ENCODE data around the gene MAP3K3.

MAP3K3 gene

GRCh38 chr17:63697341-63698286 is 75.4 kb downstream of the MAP3K3 start:
- Histone ChIP-seq H3K4me2 (ENCODE audit: low read depth, low read length, poor library complexity, severe bottlenecking) (peak overlapping the region; percentile 93), H3K9me2 (replicated peaks; ENCODE audit: insufficient read depth, low read length) (no peaks in the 10 kb centered on the region), H3K27me3 (ENCODE audit: low read length) (no peaks in the 10 kb centered on the region), H3K79me2 (ENCODE audit: insufficient read depth, low read length) (peaks cover 12% of the 10 kb centered on the region), H3K27ac (ENCODE audit: low read depth, low read length) (peak overlapping the region; percentile 98), H4K20me1 (ENCODE audit: low read depth, low read length) (no peaks in the 10 kb centered on the region), H2AFZ (ENCODE audit: low read depth, low read length, severe bottlenecking) (no peak overlapping the region), H3K9me3 (ENCODE audit: insufficient read depth, low read length) (no peaks in the 10 kb centered on the region), H3K4me3 (ENCODE audit: insufficient read depth, low read length, poor library complexity, severe bottlenecking) (peak overlapping the region; percentile 73), H3F3A (ENCODE audit: insufficient read depth) (peaks cover 48% of the 10 kb centered on the region), H3K9ac (ENCODE audit: low read length) (peak overlapping the region; percentile 99), H3K36me3 (ENCODE audit: low read length) (no peaks in the 10 kb centered on the region; the same call in 1 of the 2 replicates)
- peak; percentile 89 for TF ChIP-seq CTCF (IDR thresholded peaks at IDR 0.05; ENCODE audit: insufficient read depth, low read length, poor library complexity, severe bottlenecking)
- TF ChIP-seq EZH2phosphoT487 (conservative IDR thresholded peaks at IDR 0.05; ENCODE audit: low read length), result no peak

DNA sequence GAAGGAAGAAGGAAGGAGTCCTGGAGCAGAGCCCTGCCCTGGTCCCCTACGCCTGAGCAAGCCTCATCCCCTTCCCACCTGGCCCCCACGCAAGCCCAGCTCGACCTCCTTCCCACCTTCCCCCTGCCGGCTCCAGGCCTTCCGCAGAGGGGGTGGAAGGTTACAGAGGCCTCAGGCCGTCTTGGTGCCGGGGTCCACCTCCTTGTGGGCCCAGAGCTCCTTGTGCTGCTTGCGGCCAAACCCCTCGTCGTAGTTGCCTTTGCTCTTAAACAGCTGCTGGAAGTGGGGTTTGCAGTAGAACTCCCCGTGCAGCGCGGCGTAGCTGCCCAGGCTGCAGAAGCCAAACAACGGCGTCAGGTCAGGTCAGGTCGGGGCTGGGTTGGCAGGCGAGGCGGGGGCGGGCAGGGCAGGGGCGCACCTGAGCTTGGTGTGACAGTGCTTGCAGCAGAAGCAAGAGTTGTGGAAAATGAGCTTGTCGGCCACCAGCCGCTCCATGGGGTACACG is 76.2 kb downstream of the MAP3K3 start:
- TF ChIP-seq CTCF (IDR thresholded peaks at IDR 0.05; ENCODE audit: insufficient read depth, low read length, poor library complexity, severe bottlenecking), result no peak
- Histone ChIP-seq H3K4me3 (ENCODE audit: insufficient read depth, low read length, poor library complexity, severe bottlenecking) (peak overlapping the region; percentile 73), H3K9me3 (ENCODE audit: insufficient read depth, low read length) (no peaks in the 10 kb centered on the region), H3K4me2 (ENCODE audit: low read depth, low read length, poor library complexity, severe bottlenecking) (peak overlapping the region; percentile 93), H3K9ac (ENCODE audit: low read length) (peak overlapping the region; percentile 99), H3F3A (ENCODE audit: insufficient read depth) (peaks cover 49% of the 10 kb centered on the region), H3K27ac (ENCODE audit: low read depth, low read length) (peak overlapping the region; percentile 98), H3K27me3 (ENCODE audit: low read length) (no peaks in the 10 kb centered on the region), H4K20me1 (ENCODE audit: low read depth, low read length) (no peaks in the 10 kb centered on the region), H2AFZ (ENCODE audit: low read depth, low read length, severe bottlenecking) (no peak overlapping the region), H3K79me2 (ENCODE audit: insufficient read depth, low read length) (peaks cover 12% of the 10 kb centered on the region), H3K9me2 (replicated peaks; ENCODE audit: insufficient read depth, low read length) (no peaks in the 10 kb centered on the region), H3K36me3 (ENCODE audit: low read length) (no peaks in the 10 kb centered on the region; the same call in 1 of the 2 replicates)

GRCh38 chr17:63698886-63699637 is 76.8 kb downstream of the MAP3K3 start:
- Histone ChIP-seq H3K4me2 (ENCODE audit: low read depth, low read length, poor library complexity, severe bottlenecking) (peak overlapping the region; percentile 93), H3K4me3 (ENCODE audit: insufficient read depth, low read length, poor library complexity, severe bottlenecking) (peak overlapping the region; percentile 73), H4K20me1 (ENCODE audit: low read depth, low read length) (no peaks in the 10 kb centered on the region), H3F3A (ENCODE audit: insufficient read depth) (peaks cover 49% of the 10 kb centered on the region), H3K9me2 (replicated peaks; ENCODE audit: insufficient read depth, low read length) (no peaks in the 10 kb centered on the region), H3K9ac (ENCODE audit: low read length) (peak overlapping the region; percentile 99), H3K79me2 (ENCODE audit: insufficient read depth, low read length) (peaks cover 12% of the 10 kb centered on the region), H3K9me3 (ENCODE audit: insufficient read depth, low read length) (no peaks in the 10 kb centered on the region), H3K36me3 (ENCODE audit: low read length) (no peaks in the 10 kb centered on the region; the same call in 1 of the 2 replicates), H3K27me3 (ENCODE audit: low read length) (no peaks in the 10 kb centered on the region), H3K27ac (ENCODE audit: low read depth, low read length) (peak overlapping the region; percentile 98), H2AFZ (ENCODE audit: low read depth, low read length, severe bottlenecking) (no peak overlapping the region)
- TF ChIP-seq EZH2phosphoT487 (conservative IDR thresholded peaks at IDR 0.05; ENCODE audit: low read length) (no peak), CTCF (IDR thresholded peaks at IDR 0.05; ENCODE audit: insufficient read depth, low read length, poor library complexity, severe bottlenecking) (no peak)
